HG03280 (cell line): ENCODE data around the gene PARD6G.
"Not testable (repeated sequence)": the region's sequence is repeated elsewhere in the genome, so short reads cannot be mapped to it uniquely, and the experiment has no call there.

Experiments used
- ATAC-seq: cut with Tn5 transposase; IDR thresholded peaks from one replicate; pipeline ENCODE4 v1.9.1; 2021; ENCODE audit warnings: mild to moderate bottlenecking, moderate library complexity; ENCODE audit not compliant: unreplicated experiment

Gene PARD6G

DNA sequence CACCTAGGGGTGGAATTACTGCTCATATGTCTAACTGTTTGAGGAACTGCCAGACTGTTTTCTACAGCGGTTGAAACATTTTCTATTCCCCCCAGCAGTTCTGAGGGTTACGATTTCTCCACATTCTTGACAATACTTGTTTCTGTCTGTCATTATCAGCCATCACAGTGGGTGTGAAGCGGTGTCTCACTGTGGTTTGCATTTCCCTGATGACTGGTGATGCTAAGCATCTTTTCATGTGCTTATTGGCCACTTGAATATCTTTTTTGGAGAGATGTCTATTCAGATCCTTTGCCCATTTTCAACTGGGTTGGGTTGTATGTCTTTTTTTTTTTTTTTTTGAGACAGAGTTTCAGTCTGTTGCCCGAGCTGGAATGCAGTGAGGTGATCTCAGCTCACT is 75.3 kb downstream of the PARD6G start:
- no peak for ATAC-seq

DNA sequence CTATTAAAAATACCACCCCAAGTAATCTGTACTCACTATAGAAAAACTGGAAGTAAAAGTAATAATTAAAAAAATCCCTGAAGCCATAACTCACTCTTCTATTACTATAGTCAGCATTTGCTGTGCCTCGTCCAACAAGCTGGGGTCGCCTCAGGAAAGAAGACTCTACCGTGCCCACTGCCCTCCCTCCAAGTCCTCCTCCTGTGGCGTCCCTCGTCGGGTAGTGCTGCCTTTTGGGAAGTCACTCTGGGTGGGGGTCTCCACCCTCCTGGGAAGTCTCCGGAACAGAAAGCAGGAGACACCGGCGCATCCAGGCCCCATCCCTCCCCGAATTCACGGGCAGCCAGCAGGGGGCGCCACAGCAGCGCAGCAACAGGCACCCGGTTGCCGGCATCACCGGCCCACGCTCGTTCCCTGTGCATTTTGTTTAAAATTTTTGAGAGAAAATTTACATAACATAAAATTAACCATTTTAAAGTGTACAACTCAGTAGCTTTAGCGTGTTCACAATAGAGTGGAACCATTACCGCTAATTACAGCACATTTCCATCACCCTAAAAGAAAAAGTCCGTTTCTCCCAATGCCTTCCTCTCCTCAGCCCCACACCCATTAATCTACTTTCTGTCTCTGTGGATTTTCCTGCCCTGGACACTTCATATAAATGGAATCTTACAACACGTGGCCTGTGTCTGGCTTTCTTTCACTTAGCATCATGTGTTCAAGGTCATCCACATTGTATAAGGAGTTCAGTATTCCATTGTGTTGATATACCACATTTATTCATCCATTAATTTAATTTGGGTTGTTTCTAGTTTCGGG is 76.1 kb downstream of the PARD6G start:
- ATAC-seq = no peak

- no peak for ATAC-seq
These were observed 76.8 kb downstream of the PARD6G start for GRCh38 chr18:80170395-80171053.

DNA sequence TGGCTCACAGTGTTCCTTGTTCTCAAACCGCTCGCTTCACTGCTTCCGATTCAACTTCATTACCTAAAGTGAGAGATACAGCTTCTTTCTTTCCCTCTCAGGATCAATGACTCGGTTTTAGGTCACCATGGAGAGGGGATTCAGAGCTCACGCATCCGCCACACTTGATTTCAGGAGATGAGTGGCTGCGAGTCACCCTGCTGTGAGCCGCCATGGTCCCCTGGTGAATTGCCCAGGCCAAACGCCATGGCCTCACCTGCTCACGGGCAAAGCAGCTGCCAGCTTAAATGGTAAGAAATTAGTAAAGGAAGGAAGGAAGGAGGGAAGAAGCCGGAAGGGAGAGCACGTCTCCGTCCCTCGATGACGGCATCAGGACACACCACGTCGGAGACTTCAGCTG is 77.7 kb downstream of the PARD6G start:
- ATAC-seq = no peak

DNA sequence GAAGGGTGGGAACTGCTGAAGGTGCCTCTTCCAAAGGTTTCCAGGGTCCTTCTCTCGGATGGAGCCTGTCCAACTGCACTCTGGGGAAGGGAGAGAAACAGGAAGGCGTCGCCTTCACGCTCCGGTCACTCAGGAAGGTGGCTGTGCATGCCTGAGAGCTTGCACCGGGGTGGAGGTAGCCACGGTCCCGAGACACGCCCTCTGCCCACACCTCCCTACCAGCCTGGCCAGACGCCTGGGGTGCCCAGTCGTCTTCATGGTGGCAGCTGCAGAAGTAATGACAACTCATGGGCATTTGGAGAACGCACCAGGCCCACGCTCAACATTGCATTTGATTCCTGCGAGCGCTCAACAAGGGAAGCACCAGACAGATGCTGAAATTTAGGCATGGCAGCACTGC is 78.3 kb downstream of the PARD6G start:
- ATAC-seq = no peak

DNA sequence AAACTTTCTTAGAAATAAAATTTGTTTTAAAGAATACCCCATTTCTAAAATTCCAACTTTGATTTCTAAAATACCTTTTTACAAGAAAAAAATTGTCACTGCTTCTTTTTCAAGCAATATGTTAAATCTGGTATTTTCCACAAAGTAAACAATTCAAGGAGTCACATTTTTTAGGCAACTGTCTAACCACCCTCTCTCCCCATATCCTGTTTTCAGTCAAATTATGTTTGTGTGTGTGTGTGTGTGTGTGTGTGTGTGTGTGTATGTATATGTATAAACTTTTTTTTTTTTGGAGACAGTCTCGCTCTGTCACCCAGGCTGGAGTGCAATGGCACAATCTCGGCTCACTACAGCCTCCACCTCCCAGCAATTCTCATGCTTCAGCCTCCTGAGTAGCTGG is 79.0 kb downstream of the PARD6G start:
- no peak for ATAC-seq

DNA sequence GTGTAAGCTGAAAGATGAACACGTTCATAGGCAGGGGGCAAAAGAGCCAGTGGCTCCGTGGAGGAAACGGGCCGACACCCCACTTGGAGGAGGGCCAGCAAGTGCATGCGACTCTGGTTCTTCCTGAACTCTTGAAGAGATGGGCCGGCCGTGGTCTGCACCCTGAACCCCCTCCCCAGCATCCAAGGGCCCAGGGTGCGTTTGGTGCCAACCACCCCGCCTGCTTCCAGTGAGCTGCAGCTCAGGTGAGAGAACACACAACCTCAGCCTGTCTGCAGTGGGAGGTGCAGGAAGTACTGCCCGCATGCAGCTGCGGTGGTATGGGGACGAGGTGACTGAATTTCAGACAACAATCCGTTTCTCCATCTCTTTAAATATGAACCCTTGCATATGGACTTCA is 79.4 kb downstream of the PARD6G start:
- ATAC-seq = no peak

DNA sequence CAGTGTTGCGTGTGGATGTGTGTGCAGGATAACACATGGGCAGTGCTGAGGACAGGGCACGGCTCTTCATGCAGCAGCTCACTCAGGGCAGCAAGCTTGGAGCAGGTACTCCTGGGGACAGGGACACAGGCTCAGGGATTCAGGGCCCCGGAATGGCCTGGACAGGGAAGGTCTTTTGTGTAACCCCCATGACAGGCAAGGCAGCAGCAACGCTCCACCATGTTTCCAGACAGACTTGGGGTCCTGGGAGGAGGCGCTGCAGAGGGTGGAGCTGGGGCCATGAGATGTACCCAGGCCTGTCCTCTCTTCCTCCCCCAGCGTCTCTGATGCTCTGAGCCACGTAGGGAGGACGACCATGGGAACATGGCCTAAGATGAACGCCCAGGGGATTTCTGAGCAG is 80.0 kb downstream of the PARD6G start:
- no peak for ATAC-seq

GRCh38 chr18:80166725-80167124 is 80.6 kb downstream of the PARD6G start:
- no peak for ATAC-seq

DNA sequence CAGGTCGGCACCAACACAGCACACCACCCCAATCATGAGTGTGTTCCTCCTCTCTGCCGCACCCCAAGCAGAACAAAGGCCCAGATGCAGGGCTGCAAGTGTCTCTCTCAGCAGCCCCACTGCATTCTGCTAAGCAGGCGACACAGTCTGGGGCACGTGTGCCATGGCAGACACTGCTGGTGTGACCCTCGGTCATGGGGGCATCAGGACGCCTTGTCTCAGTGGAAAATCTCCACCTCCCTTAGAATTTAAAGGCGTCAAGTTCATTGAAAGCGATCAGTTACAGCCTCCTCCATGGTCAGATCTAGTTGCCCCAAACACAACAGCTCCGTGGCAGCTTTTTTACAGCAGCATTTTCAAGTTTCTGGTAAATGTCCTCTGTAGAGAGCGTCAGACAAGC is 81.1 kb downstream of the PARD6G start:
- no peak for ATAC-seq

- not testable (repeated sequence) for ATAC-seq
These were observed 82.5 kb downstream of the PARD6G start for GRCh38 chr18:80164727-80165355.

DNA sequence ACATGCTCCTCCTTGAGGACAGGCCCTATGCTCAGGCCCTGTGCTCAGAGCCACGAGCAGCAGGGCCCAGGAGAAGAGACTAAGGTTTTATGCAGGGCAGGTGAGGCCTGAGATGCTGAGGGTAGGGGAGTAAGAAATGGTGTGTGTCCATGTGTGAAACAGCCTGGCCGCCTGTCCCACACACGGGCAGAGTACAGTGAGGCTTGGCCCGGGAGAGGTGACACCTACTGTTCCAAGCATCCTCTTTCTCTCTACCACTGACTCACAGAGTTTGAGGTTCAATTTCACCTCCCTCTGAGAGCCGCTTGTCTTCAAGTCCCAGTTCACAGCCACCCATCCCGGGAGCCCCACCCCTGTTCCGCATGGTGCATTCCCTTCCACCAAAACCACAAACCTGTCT is 84.1 kb downstream of the PARD6G start:
- ATAC-seq = no peak

- ATAC-seq = no peak
These were observed 85.4 kb downstream of the PARD6G start for GRCh38 chr18:80161781-80162417.

DNA sequence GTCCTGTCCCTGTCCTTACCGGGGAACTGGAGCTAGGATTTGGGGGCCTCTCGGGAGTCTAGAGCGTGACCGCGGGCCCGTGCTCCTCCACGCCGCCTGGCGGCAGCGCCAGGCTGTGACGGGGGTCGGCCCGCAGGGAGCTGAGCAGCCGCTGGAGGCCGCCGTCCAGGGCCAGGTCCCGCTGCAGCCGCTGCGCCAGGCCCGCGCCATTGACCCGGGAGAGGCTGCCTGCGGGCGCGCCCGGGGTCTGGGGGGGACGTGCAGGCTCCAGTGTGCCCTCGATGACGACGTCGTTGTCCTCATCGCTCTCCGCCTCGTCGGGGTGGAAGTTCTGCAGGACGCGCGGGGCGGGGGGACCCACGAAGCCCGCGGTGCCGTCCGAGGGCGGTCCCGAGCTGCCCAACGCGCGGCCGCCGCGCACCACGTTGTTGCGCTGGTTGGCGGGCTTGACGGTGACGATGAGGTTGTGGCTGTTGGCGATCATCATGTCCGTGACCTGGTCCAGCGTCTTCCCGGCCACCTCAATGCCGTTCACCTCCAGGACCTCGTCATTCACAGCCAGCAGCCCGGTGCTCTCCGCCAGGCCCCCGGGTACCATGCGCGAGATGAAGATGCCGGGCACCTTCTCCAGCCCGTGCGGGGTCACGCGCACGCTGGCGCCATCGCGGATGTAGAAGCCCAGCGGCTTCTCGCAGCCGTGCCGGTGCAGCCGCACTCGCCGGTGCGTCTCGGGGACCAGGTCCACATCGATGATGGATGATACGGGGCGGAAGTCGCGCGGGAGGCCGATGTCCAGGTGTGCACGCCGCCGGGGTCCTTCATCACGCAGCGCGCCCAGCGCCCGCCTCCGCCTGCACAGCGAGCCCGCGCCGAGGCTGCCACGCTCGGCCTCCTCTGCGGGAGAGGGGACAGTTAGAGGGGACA is 87.3 kb downstream of the PARD6G start:
- no peak for ATAC-seq

- ATAC-seq = no peak
These were observed 88.9 kb downstream of the PARD6G start for GRCh38 chr18:80158365-80158764.

- ATAC-seq = no peak
These were observed 89.5 kb downstream of the PARD6G start for GRCh38 chr18:80157708-80158343.

DNA sequence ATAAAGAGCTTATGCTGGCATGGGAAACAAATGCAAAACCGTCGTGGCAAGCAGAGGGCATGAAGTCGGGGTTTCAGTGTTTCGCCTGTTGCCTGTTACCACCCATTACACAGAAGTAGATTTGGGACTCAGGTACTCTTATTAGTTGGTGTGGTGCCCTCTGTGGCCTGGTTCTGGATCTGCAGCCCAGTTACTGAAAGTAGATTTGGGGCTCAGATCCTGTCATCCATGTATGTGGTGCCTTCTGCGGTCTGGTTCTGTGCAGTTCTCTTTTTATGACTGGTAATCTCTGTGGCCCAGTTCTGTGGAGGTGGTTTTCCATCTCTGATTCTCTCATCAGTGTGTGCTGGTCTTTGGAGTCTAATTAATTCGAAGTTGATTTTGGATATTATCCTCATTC is 93.0 kb downstream of the PARD6G start:
- ATAC-seq = no peak

GRCh38 chr18:80149667-80150066 is 97.6 kb downstream of the PARD6G start:
- no peak for ATAC-seq

DNA sequence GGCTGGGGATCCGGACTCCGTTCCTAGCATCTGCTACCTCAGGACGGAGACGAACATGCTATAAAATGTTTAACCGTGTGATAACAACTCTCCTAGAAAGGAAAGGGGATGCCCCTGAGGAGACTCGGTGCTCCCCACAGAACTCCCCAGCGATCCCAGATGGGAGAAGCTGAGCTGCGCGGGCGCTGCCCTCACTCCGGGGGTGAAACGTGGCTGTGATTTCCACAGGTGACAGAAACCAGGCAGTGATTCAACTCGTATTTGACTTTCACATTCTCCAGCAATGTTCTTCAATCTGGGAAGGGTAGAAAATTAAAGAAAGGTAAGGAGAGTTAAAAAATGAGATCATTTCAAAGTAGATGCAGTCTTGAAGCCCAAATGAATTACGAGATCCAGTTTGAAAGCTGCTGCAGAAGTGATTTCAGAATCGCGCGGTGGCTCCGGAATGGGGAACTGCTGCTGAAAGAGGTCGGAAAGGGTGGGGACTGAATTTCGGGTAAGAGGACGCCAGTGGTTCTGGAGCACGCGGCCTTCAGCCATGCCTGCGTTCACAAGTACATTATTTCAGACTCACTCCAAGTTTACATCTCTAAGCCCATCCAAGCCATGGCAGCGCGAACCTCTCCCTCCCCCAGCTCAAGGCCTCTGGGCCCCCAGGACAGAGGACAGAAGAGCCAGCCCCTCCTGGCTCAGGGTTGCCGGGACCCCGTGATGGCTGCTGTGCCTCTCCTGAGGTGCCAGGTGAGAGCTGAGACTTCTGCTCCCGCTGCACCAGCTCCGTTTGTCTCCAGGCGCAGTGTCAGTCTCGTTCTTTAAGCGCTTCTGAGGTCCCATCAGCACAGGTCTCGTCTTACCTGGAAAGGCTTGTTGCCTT is 98.8 kb downstream of the PARD6G start:
- no peak for ATAC-seq
